ENCODE data around the gene NTF4. TPM values are rescaled to one million over a fixed set of nuclear protein-coding genes. Genes with fewer than 3 reads are reported as not detected.
"Not testable (repeated sequence)": the region's sequence is repeated elsewhere in the genome, so short reads cannot be mapped to it uniquely, and the experiment has no call there.

Gene NTF4
- total and polyA plus RNA-seq, 11 donors = 0.76 TPM; not detected in 10

GRCh38 chr19:49056101-49056901 is 8.3 kb downstream of the NTF4 start:
- H3K36me3 ChIP-seq = no peaks in the 10 kb centered on the region
- peak; percentile 52 to 71 (median 60) for DNase-seq
- 1 to 2% (median 1%) methylated on average over 20 to 63 of the region's 63 CpGs for whole genome bisulfite sequencing, 4 donors
- H3K27ac ChIP-seq = no peak overlapping the region
- peaks cover 0 to 24% (median 10%) of the 10 kb centered on the region in 12 donors for H3K4me1 ChIP-seq
- H3K9me3 ChIP-seq = no peaks in the 10 kb centered on the region
- peaks cover 0 to 33% (median 6%) of the 10 kb centered on the region in 9 donors for H3K27me3 ChIP-seq
- TF ChIP-seq POLR2A (IDR thresholded peaks at IDR 0.05) (no peak), CTCF (IDR thresholded peaks at IDR 0.05) (peak; percentile 20 to 62 (median 38))
- peak overlapping the region; percentile 31 to 74 (median 56) for H3K4me3 ChIP-seq
- intact Hi-C loops (cut with DNase I) = no loop called here
- ATAC-seq = peak; percentile 49 to 90 (median 88)

GRCh38 chr19:49050376-49051033 is 14.1 kb downstream of the NTF4 start:
- WGBS, 4 donors = 71 to 81% (median 75%) methylated on average over 12 to 24 of the region's 24 CpGs

DNA sequence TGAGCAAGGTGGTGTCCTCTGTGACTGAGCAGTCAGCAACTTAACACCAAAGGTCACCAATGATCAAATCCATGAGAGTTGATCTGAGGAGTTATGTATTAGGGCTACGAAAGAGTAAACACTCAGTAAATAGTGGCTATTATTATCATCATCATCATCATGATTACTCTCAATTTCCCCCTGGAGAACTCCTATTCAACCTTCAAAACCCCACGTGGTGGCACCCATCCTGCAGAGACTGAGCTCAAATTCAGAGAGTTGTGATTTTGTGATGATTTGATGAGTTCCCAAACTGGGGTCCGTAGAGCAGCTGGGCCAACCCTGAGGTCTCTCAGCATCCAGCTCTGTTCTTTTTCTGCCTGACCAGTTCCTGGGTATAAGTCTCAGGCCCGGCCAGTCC is 14.8 kb downstream of the NTF4 start:
- H3K9me3 ChIP-seq; H3K27ac ChIP-seq; H3K27me3 ChIP-seq; intact Hi-C loops (cut with DNase I); H3K4me3 ChIP-seq; ATAC-seq; DNase-seq; H3K4me1 ChIP-seq; H3K36me3 ChIP-seq: not testable (repeated sequence)
- 83 to 91% (median 88%) methylated on average over 3 of the region's 4 CpGs for WGBS, 4 donors

More at GRCh38 chr19:49050376-49051033, 14.1 kb downstream of the NTF4 start:
- H3K27ac ChIP-seq; H3K9me3 ChIP-seq; H3K27me3 ChIP-seq; DNase-seq; ATAC-seq; H3K4me3 ChIP-seq; H3K4me1 ChIP-seq; intact Hi-C loops (cut with DNase I); H3K36me3 ChIP-seq: not testable (repeated sequence)

DNA sequence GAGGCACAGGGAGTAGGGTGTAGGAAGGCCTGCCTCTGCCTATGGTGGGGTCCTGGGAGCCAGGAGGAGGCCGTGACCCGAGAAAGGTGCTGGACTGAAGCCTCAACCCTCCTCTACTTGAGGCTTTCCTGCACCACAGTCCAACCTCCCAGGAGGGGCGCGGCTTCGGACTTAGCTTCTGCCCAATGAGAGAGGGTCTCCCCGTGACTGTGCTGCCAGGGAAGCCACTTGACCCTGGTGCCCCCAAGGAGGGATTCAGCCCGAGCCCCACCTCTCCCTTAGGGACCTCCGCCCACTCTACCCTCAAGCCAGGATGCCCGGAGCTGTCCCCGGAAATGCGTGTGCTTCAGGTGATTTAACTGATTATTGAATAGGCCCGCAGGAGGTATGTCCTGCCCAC is 15.6 kb downstream of the NTF4 start, which contains the start of gene CGB8:
TSS of gene CGB8 (minus strand) at position 101 of the 400 bp plus-strand sequence. CDS start 372 bp downstream, outside the sequence.
- H3K27me3 ChIP-seq; H3K36me3 ChIP-seq; H3K4me3 ChIP-seq; H3K9me3 ChIP-seq; ATAC-seq; DNase-seq; H3K4me1 ChIP-seq; H3K27ac ChIP-seq; intact Hi-C loops (cut with DNase I): not testable (repeated sequence)
- WGBS, 4 donors = 70 to 76% (median 73%) methylated on average over 5 to 12 of the region's 12 CpGs

DNA sequence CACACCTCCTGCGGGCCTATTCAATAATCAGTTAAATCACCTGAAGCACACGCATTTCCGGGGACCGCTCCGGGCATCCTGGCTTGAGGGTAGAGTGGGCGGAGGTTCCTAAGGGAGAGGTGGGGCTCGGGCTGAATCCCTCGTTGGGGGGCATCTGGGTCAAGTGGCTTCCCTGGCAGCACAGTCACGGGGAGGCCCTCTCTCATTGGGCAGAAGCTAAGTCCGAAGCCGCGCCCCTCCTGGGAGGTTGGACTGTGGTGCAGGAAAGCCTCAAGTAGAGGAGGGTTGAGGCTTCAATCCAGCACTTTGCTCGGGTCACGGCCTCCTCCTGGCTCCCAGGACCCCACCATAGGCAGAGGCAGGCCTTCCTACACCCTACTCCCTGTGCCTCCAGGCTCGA is 21.1 kb downstream of the NTF4 start, which contains the start of gene CGB5:
TSS of gene CGB5 (plus strand) at position 301 of the 400 bp plus-strand sequence. CDS start 362 bp downstream, outside the sequence.
- intact Hi-C loops (cut with DNase I); H3K27me3 ChIP-seq; H3K4me1 ChIP-seq; DNase-seq; H3K9me3 ChIP-seq; ATAC-seq; H3K27ac ChIP-seq; H3K36me3 ChIP-seq; H3K4me3 ChIP-seq: not testable (repeated sequence)
- 69 to 80% (median 72%) methylated on average over 9 to 15 of the region's 15 CpGs for WGBS, 4 donors

DNA sequence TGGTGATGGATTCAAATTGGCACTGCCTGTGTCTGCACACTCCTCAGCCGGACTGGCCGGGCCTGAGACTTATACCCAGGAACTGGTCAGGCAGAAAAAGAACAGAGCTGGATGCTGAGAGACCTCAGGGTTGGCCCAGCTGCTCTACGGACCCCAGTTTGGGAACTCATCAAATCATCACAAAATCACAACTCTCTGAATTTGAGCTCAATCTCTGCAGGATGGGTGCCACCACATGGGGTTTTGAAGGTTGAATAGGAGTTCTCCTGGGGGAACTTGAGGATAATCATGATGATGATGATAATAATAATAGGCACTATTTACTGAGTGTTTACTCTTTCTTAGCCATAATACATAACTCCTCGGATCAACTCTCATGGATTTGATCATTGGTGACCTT is 22.0 kb downstream of the NTF4 start:
- WGBS, 4 donors = 83 to 97% (median 85%) methylated on average over 1 to 4 of the region's 4 CpGs
- H3K4me1 ChIP-seq; H3K9me3 ChIP-seq; DNase-seq; intact Hi-C loops (cut with DNase I); H3K27me3 ChIP-seq; ATAC-seq; H3K36me3 ChIP-seq; H3K27ac ChIP-seq; H3K4me3 ChIP-seq: not testable (repeated sequence)
